Keratinocyte (primary cell): ENCODE results near the gene MYT1.

Experiments
- EZH2 ChIP-seq: IDR thresholded peaks from one replicate; pipeline ENCODE4 v1.6.1; 2012; ENCODE audit warnings: inconsistent platforms, mild to moderate bottlenecking, low read length, moderate library complexity
- TF ChIP-seq, protein P1 (sequence below), 3 experiments: IDR thresholded peaks in 1 of 3; conservative IDR thresholded peaks in 1 of 3; optimal IDR thresholded peaks in 1 of 3; 2 replicates in 2 of 3; 3 replicates in 1 of 3; pipeline versions ENCODE3 to v1.5.1; 2011; ENCODE audit warnings: low read length in 3 of 3, mild to moderate bottlenecking in 3 of 3, moderate library complexity in 2 of 3, control low read depth in 1 of 3, inconsistent platforms in 1 of 3; ENCODE audit not compliant: insufficient read depth in 2 of 3; ENCODE audit errors: extremely low read depth in 1 of 3

DNA sequence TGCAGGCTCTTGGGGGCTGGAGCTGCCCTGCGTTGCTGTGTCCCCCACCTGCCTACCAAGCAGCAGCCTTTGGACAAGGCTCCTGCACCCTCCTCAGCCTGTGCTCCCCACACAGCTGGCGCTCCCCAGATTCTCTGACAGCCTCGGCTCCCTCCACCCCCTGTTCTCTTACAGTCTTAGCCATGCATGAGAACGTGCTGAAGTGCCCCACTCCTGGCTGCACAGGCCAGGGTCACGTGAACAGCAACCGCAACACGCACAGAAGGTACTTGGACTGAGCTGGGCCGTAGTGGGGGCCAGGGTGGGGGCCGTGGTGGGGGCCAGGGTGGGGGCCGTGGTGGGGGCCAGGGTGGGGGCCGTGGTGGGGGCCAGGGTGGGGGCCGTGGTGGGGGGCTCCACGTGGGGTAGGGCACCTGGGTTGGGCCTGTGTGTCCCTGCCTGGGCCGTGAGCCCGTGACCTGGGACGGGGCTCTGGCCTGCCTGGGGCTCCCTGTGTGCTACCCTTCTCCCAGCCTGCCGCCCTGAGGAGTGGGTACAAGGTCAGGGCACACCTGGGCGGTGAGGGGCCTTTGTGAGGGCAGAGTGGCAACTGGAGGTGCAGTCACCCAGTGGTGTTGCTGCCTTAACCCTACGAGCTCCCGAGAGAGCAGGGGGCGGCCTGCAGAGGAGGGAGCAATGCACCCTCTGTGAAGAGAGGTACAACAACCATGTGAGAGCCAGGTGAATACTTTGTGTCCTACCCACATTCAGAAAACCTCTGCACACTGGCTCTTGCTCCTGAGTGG, 47.8 kb downstream of the MYT1 start:
- TF ChIP-seq EZH2: no peak
- TF ChIP-seq, protein P1, sequence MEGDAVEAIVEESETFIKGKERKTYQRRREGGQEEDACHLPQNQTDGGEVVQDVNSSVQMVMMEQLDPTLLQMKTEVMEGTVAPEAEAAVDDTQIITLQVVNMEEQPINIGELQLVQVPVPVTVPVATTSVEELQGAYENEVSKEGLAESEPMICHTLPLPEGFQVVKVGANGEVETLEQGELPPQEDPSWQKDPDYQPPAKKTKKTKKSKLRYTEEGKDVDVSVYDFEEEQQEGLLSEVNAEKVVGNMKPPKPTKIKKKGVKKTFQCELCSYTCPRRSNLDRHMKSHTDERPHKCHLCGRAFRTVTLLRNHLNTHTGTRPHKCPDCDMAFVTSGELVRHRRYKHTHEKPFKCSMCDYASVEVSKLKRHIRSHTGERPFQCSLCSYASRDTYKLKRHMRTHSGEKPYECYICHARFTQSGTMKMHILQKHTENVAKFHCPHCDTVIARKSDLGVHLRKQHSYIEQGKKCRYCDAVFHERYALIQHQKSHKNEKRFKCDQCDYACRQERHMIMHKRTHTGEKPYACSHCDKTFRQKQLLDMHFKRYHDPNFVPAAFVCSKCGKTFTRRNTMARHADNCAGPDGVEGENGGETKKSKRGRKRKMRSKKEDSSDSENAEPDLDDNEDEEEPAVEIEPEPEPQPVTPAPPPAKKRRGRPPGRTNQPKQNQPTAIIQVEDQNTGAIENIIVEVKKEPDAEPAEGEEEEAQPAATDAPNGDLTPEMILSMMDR (optimal IDR thresholded peaks at IDR 0.05 in 1 of 3, IDR thresholded peaks at IDR 0.05 in 1 of 3, conservative IDR thresholded peaks at IDR 0.05 in 1 of 3; ENCODE audit: extremely low read depth in 1 of 3, insufficient read depth in 2 of 3, low read length in 3 of 3): no peak
